Measurements from ENCODE around the gene SUN1.

GRCh38 chr7:816300-816750, 16.0 kb upstream of the SUN1 start:
- TF ChIP-seq USF1 (CRISPR knock-in tag; IDR thresholded peaks at IDR 0.05) (no peak), TARDBP (IDR thresholded peaks at IDR 0.05) (no peak), ATF3 (IDR thresholded peaks at IDR 0.05) (no peak), ATF3 (CRISPR knock-in tag; conservative IDR thresholded peaks at IDR 0.05) (no peak), HOXB6 (CRISPR knock-in tag; IDR thresholded peaks at IDR 0.05; ENCODE audit: borderline replicate concordance) (no peak), NKRF (IDR thresholded peaks at IDR 0.05; ENCODE audit: borderline replicate concordance) (no peak), AFF1 (IDR thresholded peaks at IDR 0.05; ENCODE audit: low read depth in 1 of 2, partially characterized antibody in 2 of 2) (no peak), LEF1 (IDR thresholded peaks at IDR 0.05) (no peak), BMI1 (IDR thresholded peaks at IDR 0.05; ENCODE audit: low read length) (no peak)
- TF ChIP-seq, protein P1, sequence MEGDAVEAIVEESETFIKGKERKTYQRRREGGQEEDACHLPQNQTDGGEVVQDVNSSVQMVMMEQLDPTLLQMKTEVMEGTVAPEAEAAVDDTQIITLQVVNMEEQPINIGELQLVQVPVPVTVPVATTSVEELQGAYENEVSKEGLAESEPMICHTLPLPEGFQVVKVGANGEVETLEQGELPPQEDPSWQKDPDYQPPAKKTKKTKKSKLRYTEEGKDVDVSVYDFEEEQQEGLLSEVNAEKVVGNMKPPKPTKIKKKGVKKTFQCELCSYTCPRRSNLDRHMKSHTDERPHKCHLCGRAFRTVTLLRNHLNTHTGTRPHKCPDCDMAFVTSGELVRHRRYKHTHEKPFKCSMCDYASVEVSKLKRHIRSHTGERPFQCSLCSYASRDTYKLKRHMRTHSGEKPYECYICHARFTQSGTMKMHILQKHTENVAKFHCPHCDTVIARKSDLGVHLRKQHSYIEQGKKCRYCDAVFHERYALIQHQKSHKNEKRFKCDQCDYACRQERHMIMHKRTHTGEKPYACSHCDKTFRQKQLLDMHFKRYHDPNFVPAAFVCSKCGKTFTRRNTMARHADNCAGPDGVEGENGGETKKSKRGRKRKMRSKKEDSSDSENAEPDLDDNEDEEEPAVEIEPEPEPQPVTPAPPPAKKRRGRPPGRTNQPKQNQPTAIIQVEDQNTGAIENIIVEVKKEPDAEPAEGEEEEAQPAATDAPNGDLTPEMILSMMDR (IDR thresholded peaks at IDR 0.05 in 2 of 3, conservative IDR thresholded peaks at IDR 0.05 in 1 of 3; ENCODE audit: insufficient read depth in 2 of 3, low read depth in 1 of 3, low read length in 3 of 3): no peak
- TF ChIP-seq, protein P2, sequence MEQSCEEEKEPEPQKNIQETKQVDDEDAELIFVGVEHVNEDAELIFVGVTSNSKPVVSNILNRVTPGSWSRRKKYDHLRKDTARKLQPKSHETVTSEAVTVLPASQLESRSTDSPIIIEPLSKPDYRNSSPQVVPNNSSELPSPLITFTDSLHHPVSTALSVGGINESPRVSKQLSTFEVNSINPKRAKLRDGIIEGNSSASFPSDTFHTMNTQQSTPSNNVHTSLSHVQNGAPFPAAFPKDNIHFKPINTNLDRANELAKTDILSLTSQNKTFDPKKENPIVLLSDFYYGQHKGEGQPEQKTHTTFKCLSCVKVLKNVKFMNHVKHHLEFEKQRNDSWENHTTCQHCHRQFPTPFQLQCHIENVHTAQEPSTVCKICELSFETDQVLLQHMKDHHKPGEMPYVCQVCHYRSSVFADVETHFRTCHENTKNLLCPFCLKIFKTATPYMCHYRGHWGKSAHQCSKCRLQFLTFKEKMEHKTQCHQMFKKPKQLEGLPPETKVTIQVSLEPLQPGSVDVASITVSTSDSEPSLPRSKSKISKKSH (CRISPR knock-in tag; IDR thresholded peaks at IDR 0.05): no peak
